Activated naive CD4-positive, alpha-beta T cell (primary cell): Measurements from ENCODE around the gene PHF2.

Source experiments
- DNase-seq, 4 experiments: peaks; one replicate each; lab custom pipeline; 2025; lab: John Stamatoyannopoulos, UW

PHF2 gene

GRCh38 chr9:93630806-93631411 is 54.5 kb downstream of the PHF2 start:
- no peak for DNase-seq

GRCh38 chr9:93633492-93634221 is 57.3 kb downstream of the PHF2 start:
- no peak for DNase-seq

GRCh38 chr9:93634311-93635185 is 58.2 kb downstream of the PHF2 start:
- no peak for DNase-seq

GRCh38 chr9:93635186-93636107 is 59.1 kb downstream of the PHF2 start:
- no peak for DNase-seq

GRCh38 chr9:93636172-93636661 is 59.8 kb downstream of the PHF2 start:
- DNase-seq, result no peak

GRCh38 chr9:93636667-93637066 is 60.3 kb downstream of the PHF2 start:
- DNase-seq, result no peak

GRCh38 chr9:93637886-93638285 is 61.5 kb downstream of the PHF2 start:
- no peak for DNase-seq

GRCh38 chr9:93640027-93640426 is 63.6 kb downstream of the PHF2 start:
- DNase-seq, result no peak

GRCh38 chr9:93642961-93643360 is 66.6 kb downstream of the PHF2 start:
- DNase-seq, result no peak

GRCh38 chr9:93644397-93645088 is 68.2 kb downstream of the PHF2 start:
- DNase-seq, result no peak

- DNase-seq, result no peak
Measured at GRCh38 chr9:93645149-93645889, 68.9 kb downstream of the PHF2 start.

GRCh38 chr9:93645921-93646639 is 69.7 kb downstream of the PHF2 start:
- DNase-seq, result no peak

GRCh38 chr9:93646640-93647178 is 70.3 kb downstream of the PHF2 start:
- no peak for DNase-seq

GRCh38 chr9:93648181-93648580 is 71.8 kb downstream of the PHF2 start:
- DNase-seq, result no peak

GRCh38 chr9:93648836-93649235 is 72.5 kb downstream of the PHF2 start:
- DNase-seq, result no peak

- DNase-seq, result no peak
Measured at GRCh38 chr9:93649610-93650261, 73.4 kb downstream of the PHF2 start.

- DNase-seq, result no peak
Measured at GRCh38 chr9:93650448-93650847, 74.1 kb downstream of the PHF2 start.

- DNase-seq, result no peak
Measured at GRCh38 chr9:93651521-93651950, 75.2 kb downstream of the PHF2 start.
